Heart left ventricle (tissue), 16 donors: ENCODE measurements around the gene MYB. TPM values are rescaled to one million over a fixed set of nuclear protein-coding genes. Genes with fewer than 3 reads are reported as not detected.
A peak's percentile ranks its signal among the peaks of the same experiment; 100 is the strongest.

ENCODE experiments used
- ATAC-seq, 4 donors: fragments of 200-7000 bp; cut with Tn5 transposase; one replicate each; pipeline ENCODE4 v1.9.1; 2020 to 2022; ENCODE audit warnings: moderate library complexity in 4 of 4, mild to moderate bottlenecking in 3 of 4, moderate number of reproducible peaks in 1 of 4
- DNase-seq, 5 donors: peaks; one replicate each; pipeline ENCODE4 v3.0.0-alpha.2; 2020
- H3K27ac ChIP-seq, 12 donors: fragments of 200-600 bp; sonication (generic) in 4 of 12; one replicate each; pipeline versions ENCODE4 v1.5.0 to v1.8.0; 2016 to 2022; ENCODE audit warnings: mild to moderate bottlenecking in 2 of 12
- H3K27me3 ChIP-seq, 9 donors: fragments of 200-600 bp; sonication (generic) in 2 of 9; one replicate each; pipeline versions ENCODE4 v1.5.1 to v1.8.0; 2016 to 2022; ENCODE audit warnings: mild to moderate bottlenecking in 3 of 9
- H3K36me3 ChIP-seq, 9 donors: fragments of 200-600 bp; sonication (generic) in 2 of 9; one replicate each; pipeline versions ENCODE4 v1.5.0 to v1.8.0; 2018 to 2022; ENCODE audit warnings: mild to moderate bottlenecking in 2 of 9
- H3K4me1 ChIP-seq, 12 donors: fragments of 200-600 bp; sonication (generic) in 4 of 12; one replicate each; pipeline versions ENCODE4 v1.5.0 to v1.8.0; 2016 to 2022; ENCODE audit warnings: mild to moderate bottlenecking in 3 of 12
- H3K4me3 ChIP-seq, 12 donors: fragments of 200-600 bp; sonication (generic) in 4 of 12; one replicate each; pipeline versions ENCODE4 v1.5.0 to v1.8.0; 2017 to 2022; ENCODE audit warnings: mild to moderate bottlenecking in 9 of 12, moderate library complexity in 4 of 12
- H3K9me3 ChIP-seq, 12 donors: fragments of 200-600 bp; sonication (generic) in 4 of 12; one replicate each; pipeline versions ENCODE4 v1.5.0 to v1.8.0; 2016 to 2022; ENCODE audit warnings: mild to moderate bottlenecking in 1 of 12
- CTCF ChIP-seq, 12 donors: fragments of 200-600 bp; sonication (generic) in 4 of 12; IDR thresholded peaks; one replicate each; pipeline versions ENCODE4 v1.5.0 to v1.8.0; 2018 to 2022; ENCODE audit warnings: antibody characterized with exemption in 12 of 12, mild to moderate bottlenecking in 5 of 12
- POLR2A ChIP-seq, 2 donors: fragments of 450-650 bp; IDR thresholded peaks; one replicate each; pipeline ENCODE4 v1.6.1; 2017; ENCODE audit warnings: antibody characterized with exemption in 2 of 2, mild to moderate bottlenecking in 2 of 2, moderate library complexity in 2 of 2
- WGBS, 4 donors: extraction: QIAGEN DNeasy Blood & Tissue Kit in 2 of 4; methylation state at CpG; one replicate each; pipeline versions ENCODE4 v1.1.5 to v1.1.7; 2013 to 2018; 5-methylcytosine and 5-hydroxymethylcytosine counted together
- intact Hi-C, 10 donors: fragments of 100-400 bp; cut with DNase I; formaldehyde crosslinking; loops; one replicate each; pipeline versions ENCODE4 v1.11.1 to v1.14.2; 2022
- polyA plus RNA-seq, 2 donors: library from polyadenylated mRNA; stranded (reverse); fragments of 200-250 nt; gene quantifications; one replicate each; pipeline ENCODE4 v1.2.3, GENCODE V29; 2013
- total RNA-seq, 9 donors: library from RNA; depleted of rRNA in 2 of 9; stranded (reverse); fragments of >200 nt in 2 of 9; fragmentation: NEBNext Ultra II Directional in 3 of 9; extraction: Animal tissue kit (Norgen Biotek cat#: 25700) in 3 of 9; gene quantifications; one replicate each; pipeline versions ENCODE4 v1.1.0 to v1.2.4, GENCODE V29; 2016 to 2023
- donor health status: ischemic (EF 13 %, LVEDD 7.1; RV severe dilation, severe dysfunction).
- donor health status: healthy with polysubstance abuse.
- donor health status: DM: no; HTN: yes; CAD: no.
- donor health status: DM: no; HTN: no; CAD: no.
- donor health status: ischemic (EF 25% LVEDD 6.9; RV normal size, moderate dysfunction).
- donor health status: ischemic (EF 25% LVEDD 5.7; RV mildly dilated, moderate dysfunction).
- donor health status: healthy.
- donor health status: DM: yes; HTN: yes; CAD: no.
- donor health status: ischemic (EF 35%, LVEDD 5.7; RV mildly dilated, moderate dysfunction).
- donor health status: nonischemic (EF 11% LVEDD 7.7; RV severe dilation, severe dysfunction).
- donor health status: DM: yes; HTN: yes; CAD: no.
- donor health status: PGD.
- donor health status: ischemic (EF 29% LVEDD 5.4; RV normal size, mild dysfunction).
- donor health status: nonischemic (EF 23%, LVEDD 6.1; RV moderate dilation, normal function).

Gene MYB
- total and polyA plus RNA-seq, 11 donors: 0.12 to 0.53 (median 0.20) TPM; not detected in 8

- TF ChIP-seq POLR2A (IDR thresholded peaks at IDR 0.05): no peak
- no peak for TF ChIP-seq CTCF (IDR thresholded peaks at IDR 0.05)
- ATAC-seq: no peak
- 92 to 97% (median 92%) methylated on average over 4 of the region's 4 CpGs for WGBS, 4 donors
- peaks cover 0 to 6% (median 0%) of the 10 kb centered on the region in 9 donors for H3K27me3 ChIP-seq
- intact Hi-C loops: no loop called here
- no peak overlapping the region for H3K4me3 ChIP-seq
- no peak overlapping the region for H3K27ac ChIP-seq
- no peaks in the 10 kb centered on the region for H3K9me3 ChIP-seq
- H3K4me1 ChIP-seq: no peaks in the 10 kb centered on the region
- no peak for DNase-seq
- H3K36me3 ChIP-seq: no peaks in the 10 kb centered on the region
These were observed 79.5 kb downstream of the MYB start for GRCh38 chr6:135260612-135261011.

GRCh38 chr6:135261872-135262725 lies 81.0 kb downstream of the MYB start:
- DNase-seq (no peak), ATAC-seq (no peak)
- Histone ChIP-seq H3K36me3 (no peaks in the 10 kb centered on the region), H3K4me1 (no peaks in the 10 kb centered on the region), H3K4me3 (no peak overlapping the region), H3K9me3 (no peaks in the 10 kb centered on the region), H3K27ac (no peak overlapping the region), H3K27me3 (no peaks in the 10 kb centered on the region)
- whole genome bisulfite sequencing, 4 donors: 62 to 72% (median 64%) methylated on average over 15 of the region's 15 CpGs
- TF ChIP-seq CTCF (IDR thresholded peaks at IDR 0.05) (peak in 1 of 12 donors; percentile 8), POLR2A (IDR thresholded peaks at IDR 0.05) (no peak)
- intact Hi-C loops: no loop called here

- intact Hi-C loops: no loop called here
- Histone ChIP-seq H3K4me1 (peaks cover 0 to 7% (median 0%) of the 10 kb centered on the region in 12 donors), H3K9me3 (no peaks in the 10 kb centered on the region), H3K36me3 (no peaks in the 10 kb centered on the region), H3K4me3 (no peak overlapping the region), H3K27me3 (no peaks in the 10 kb centered on the region), H3K27ac (no peak overlapping the region)
- WGBS, 4 donors: 90 to 96% (median 93%) methylated on average over 3 of the region's 3 CpGs
- DNase-seq (no peak), ATAC-seq (no peak)
- TF ChIP-seq POLR2A (IDR thresholded peaks at IDR 0.05): no peak
- TF ChIP-seq CTCF (IDR thresholded peaks at IDR 0.05): no peak
These were observed 84.2 kb downstream of the MYB start for GRCh38 chr6:135265278-135265677.

GRCh38 chr6:135266675-135267074 lies 85.6 kb downstream of the MYB start:
- no peak for DNase-seq
- no peak for ATAC-seq
- Histone ChIP-seq H3K4me1 (peaks cover 0 to 7% (median 0%) of the 10 kb centered on the region in 12 donors), H3K27me3 (peaks cover 0 to 5% (median 0%) of the 10 kb centered on the region in 9 donors), H3K4me3 (no peak overlapping the region), H3K27ac (no peak overlapping the region), H3K36me3 (no peaks in the 10 kb centered on the region), H3K9me3 (no peaks in the 10 kb centered on the region)
- intact Hi-C loops: no loop called here
- no peak for TF ChIP-seq POLR2A (IDR thresholded peaks at IDR 0.05)
- WGBS, 4 donors: 78 to 87% (median 82%) methylated on average over 8 of the region's 8 CpGs
